RKO (cell line): ENCODE results near the gene ADGRL2.

Experiments
- DNase-seq: peaks from one replicate; pipeline ENCODE4 v3.0.0-alpha.2; 2016; ENCODE audit warnings: low spot score

ADGRL2 gene

GRCh38 chr1:81805537-81806431 is 5.0 kb downstream of the ADGRL2 start:
- no peak for DNase-seq

DNA sequence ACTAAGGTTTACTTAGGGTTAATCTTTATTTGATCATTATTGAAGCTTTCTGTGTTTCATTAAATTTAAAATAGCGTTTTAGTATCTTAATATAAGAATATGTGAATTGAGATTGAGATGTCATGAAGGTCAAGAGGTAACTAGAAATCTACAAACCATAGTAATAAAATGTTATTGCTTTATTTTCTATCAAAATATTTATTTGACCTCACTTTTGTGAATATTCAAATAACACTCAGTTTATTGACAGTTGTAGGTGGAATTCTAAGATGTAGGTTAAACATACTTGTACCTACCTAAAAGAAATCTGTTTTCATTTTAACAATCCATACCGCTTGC is 5.7 kb downstream of the ADGRL2 start:
- no peak for DNase-seq

GRCh38 chr1:81808760-81809159 is 8.0 kb downstream of the ADGRL2 start:
- no peak for DNase-seq

DNA sequence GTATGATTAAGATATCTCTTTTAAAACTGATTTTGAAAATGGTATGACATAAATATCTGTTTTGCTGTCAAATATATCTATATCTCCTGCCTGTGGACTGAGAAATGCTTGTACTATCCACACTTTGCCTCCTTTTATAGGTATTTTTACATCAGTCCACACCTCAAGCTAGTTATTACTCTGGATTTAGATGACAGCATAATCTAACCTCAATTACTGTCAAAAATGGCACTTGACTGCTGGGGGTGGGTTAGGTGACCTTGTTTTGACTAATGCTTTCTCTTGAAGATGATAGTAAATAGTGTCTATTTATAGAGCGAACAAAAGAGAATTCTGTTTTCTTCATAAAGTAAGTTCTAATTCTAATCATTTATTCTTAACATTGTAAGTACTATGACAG is 9.1 kb downstream of the ADGRL2 start:
- no peak for DNase-seq

GRCh38 chr1:81811757-81812371 is 11.1 kb downstream of the ADGRL2 start:
- no peak for DNase-seq

DNA sequence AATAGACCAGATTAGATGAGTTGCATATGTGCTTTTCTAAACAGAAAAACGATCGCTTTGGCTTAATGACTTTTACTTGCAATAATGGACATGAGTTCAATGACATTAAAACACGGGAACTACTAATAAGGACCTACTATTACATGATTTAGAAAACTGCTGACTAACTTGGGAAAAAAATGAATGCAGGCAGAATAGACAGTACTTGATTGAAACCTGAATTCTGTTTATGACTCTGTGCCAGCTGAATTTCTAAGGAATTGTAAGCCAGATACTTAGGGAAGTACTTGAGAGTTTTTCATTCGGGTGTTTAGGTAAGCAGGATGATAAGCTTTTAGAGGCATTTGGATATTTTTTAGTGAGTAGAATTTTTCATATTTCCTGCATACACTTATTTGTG is 12.0 kb downstream of the ADGRL2 start:
- no peak for DNase-seq

- no peak for DNase-seq
Observed at GRCh38 chr1:81813691-81814090, 13.0 kb downstream of the ADGRL2 start.

DNA sequence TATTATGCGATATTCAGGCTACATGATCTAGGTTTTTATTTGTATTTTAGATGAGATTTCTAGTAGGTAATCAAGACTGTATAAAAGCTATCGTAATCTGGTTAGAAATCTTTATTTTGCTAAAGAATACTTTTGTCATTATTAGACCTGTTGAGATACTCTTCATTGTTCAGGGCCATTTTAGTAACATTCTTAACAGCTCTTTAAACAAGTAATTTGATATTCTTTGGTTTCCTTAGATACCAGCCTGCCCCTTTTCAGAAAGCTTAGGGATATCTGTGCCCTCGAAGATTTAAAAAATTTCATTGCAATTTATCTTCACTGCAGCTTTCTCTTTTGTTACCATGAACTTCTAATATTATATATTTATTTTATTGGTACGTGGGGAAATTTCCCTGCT is 18.9 kb downstream of the ADGRL2 start:
- no peak for DNase-seq

GRCh38 chr1:81820765-81821164 is 20.0 kb downstream of the ADGRL2 start:
- DNase-seq = no peak

DNA sequence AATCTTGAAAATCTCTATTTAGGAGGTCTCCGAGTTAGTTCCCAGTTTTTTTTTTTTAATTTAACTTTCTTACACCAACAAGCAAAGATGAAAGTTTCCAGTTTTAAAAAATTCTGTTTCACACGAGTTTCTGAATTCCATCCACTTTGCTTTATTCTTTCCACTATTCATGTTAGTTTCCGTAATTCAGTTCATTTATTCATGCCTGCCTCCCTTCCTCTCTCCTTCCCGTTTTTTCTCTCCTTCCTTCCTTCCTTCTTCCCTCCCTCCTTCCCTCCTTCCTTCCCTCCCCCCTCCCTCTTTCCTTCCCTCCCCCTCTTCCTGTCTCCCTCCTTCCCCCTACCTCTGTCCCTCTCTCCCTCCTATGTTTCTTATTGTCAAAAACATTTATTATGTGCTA is 22.3 kb downstream of the ADGRL2 start:
- DNase-seq = no peak

DNA sequence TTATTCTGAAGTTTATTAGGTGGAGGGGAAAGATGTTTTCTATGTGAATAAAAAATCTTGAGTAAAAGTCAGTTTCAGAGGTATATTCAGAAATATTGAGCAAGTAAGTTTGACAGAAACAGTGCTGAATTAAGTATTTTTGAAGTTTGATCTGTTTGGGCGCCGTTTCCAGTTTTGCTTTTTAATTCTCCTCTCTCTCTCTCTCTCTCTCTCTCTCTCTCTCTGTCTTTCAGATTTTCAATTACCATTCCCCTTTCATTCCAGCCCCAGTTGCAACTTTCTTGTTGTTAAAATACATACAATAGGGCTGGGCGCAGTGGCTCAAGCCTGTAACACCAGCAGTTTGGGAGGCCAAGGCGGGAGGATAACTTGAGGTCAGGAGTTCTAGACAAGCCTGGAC is 24.0 kb downstream of the ADGRL2 start:
- DNase-seq = no peak

- DNase-seq = no peak
Observed at GRCh38 chr1:81827942-81828341, 27.2 kb downstream of the ADGRL2 start.

GRCh38 chr1:81832573-81832972 is 31.8 kb downstream of the ADGRL2 start:
- DNase-seq = no peak

DNA sequence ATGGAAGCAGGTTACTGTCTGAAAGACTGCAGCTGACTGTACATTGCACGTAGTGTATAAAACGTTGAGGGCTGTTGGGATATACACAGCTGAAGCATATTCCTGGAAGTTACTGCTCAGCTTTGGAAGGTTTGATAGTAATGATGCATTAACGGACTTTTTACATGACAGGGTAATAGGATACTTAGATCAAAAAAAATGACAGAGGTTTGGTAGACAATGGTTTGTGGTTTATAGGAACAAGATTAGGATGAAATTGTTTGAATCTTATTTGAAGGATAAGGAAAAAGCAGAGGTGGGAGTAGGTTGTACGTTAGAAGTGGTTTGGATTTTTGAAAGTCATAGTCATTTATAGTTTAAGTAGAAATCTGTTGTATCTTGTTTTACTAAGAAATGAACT is 33.0 kb downstream of the ADGRL2 start:
- DNase-seq = no peak

GRCh38 chr1:81834268-81834667 is 33.5 kb downstream of the ADGRL2 start:
- no peak for DNase-seq

- no peak for DNase-seq
Observed at GRCh38 chr1:81834921-81835698, 34.4 kb downstream of the ADGRL2 start.

DNA sequence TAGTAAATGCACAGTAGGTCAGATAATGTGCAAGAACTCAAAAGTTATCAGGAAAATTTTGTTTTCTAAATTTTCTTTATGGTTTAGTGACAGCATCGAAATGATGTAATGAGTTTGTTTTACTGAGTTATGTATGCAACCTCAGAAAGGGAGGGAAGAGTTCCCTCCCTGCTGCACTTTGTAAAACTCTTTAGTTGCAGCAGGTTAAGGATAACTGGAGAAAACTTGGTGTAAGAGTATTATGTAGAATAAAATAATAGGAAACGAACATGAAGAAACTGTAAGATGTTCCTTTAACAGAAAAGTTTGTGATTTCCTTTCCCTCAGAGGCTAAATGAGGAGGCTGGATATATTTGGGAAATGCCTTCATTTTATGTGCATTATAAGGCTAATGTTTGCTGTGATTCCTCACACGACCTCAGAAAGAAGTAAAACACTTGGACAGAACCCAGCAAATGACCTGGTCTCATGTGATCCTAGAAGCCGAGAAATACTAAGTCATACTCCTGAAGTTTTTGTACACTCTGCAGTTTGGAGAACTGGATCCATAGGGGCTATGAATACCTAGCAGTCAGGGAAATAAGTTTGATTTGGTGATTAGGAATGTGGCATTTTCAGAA is 35.4 kb downstream of the ADGRL2 start:
- DNase-seq = no peak

- no peak for DNase-seq
Observed at GRCh38 chr1:81838600-81839218, 38.0 kb downstream of the ADGRL2 start.

DNA sequence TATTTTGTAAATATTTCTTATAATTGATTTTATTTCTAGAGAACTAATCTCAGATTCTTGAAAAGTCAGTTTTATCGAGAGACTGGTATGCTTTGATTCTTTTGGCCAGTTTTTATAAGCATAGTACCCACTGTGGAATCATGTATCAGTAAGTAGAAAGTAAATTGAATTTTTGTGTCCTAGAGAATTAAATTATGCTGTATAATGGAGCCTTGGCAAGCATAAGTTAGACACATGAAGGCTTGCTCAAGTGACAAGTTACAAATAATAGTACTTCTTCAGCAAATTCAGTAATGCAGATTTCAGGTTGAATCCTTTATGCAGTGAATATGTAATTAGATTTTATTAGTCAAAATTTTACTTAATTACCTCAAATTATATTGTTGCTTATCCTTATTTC is 40.1 kb downstream of the ADGRL2 start:
- DNase-seq = no peak

GRCh38 chr1:81841795-81842194 is 41.1 kb downstream of the ADGRL2 start:
- DNase-seq = no peak

GRCh38 chr1:81844477-81844876 is 43.7 kb downstream of the ADGRL2 start:
- DNase-seq = no peak

DNA sequence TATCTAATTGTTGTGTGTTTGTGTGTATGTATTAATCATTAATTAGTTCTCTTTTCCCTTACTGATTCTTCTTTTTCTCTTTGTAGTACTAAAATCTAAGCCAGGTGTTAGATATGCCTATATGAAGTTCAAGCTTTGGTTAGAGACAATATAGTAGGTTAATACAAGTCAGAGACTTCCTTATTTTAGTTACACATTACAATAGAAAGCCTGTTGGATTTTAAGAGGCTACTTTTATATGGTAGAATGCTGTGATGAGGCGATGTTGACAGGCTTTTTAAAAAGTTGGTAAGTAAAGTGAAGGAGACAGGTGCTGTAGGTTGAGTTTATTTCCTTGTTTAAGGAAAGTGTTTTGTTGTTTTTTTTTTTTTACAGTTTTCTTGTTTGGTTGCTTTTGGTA is 45.9 kb downstream of the ADGRL2 start:
- DNase-seq = no peak
